Astrocyte of the spinal cord (primary cell): ENCODE measurements around the gene ANO10.
"Not testable (repeated sequence)": the region's sequence is repeated elsewhere in the genome, so short reads cannot be mapped to it uniquely, and the experiment has no call there.

Experiments
- DNase-seq: peaks from one replicate; pipeline ENCODE4 v3.0.0; 2011; ENCODE audit warnings: low read depth, low spot score
- H3K4me3 ChIP-seq: 2 replicates; pipeline ENCODE4 v1.5.1; 2011; ENCODE audit warnings: low read depth, mild to moderate bottlenecking, low read length, moderate library complexity
- in situ Hi-C: cut with HindIII; loops from 2 replicates; pipeline ENCODE4 v1.10.0; 2017; ENCODE audit warnings: low sequenced_read_pairs
- TF ChIP-seq, protein P1 (sequence below): IDR thresholded peaks from 2 replicates; pipeline ENCODE4 v1.5.1; 2012; ENCODE audit warnings: low read depth, mild to moderate bottlenecking, low read length, inconsistent platforms

Gene ANO10

DNA sequence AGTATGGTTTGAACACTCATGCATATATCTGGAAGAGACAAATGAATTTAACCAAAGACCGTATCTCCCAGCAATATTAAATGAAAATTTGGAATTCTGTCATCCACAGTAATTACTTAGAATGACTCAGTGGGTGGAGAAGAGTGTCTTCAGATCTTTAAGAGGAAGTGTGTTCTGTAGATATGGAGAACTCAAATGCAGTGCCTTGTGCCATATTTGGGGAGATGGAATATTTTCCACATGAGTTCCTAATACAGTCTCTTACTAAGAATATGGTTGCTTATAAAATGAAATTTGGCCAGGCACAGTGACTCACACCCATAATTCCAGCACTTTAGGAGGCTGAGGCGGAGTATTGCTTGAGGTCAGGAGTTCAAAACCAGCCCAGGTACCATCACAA, 40.5 kb downstream of the ANO10 start:
- in situ Hi-C loops = no loop called here
- DNase-seq = no peak
- TF ChIP-seq, protein P1, sequence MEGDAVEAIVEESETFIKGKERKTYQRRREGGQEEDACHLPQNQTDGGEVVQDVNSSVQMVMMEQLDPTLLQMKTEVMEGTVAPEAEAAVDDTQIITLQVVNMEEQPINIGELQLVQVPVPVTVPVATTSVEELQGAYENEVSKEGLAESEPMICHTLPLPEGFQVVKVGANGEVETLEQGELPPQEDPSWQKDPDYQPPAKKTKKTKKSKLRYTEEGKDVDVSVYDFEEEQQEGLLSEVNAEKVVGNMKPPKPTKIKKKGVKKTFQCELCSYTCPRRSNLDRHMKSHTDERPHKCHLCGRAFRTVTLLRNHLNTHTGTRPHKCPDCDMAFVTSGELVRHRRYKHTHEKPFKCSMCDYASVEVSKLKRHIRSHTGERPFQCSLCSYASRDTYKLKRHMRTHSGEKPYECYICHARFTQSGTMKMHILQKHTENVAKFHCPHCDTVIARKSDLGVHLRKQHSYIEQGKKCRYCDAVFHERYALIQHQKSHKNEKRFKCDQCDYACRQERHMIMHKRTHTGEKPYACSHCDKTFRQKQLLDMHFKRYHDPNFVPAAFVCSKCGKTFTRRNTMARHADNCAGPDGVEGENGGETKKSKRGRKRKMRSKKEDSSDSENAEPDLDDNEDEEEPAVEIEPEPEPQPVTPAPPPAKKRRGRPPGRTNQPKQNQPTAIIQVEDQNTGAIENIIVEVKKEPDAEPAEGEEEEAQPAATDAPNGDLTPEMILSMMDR = no peak
- no peak overlapping the region for H3K4me3 ChIP-seq

DNA sequence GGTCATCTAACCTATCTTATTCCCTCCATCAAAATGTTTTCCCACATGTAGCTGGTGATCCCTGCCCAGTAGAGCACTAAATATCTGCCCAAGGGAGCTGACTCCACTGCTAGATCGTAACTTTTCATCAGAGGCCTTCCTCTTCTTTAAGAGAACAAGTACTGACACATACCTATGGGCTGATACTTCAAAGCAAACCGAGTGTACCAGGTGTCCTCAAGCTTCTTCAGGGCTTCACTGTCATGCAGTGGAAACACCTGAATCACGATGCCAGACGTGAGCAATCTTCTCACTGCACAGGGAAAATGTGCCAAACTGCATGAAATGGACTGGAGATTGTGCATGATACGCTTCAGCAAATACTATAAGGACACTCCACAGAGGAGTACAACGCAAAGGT, 41.6 kb downstream of the ANO10 start:
- in situ Hi-C loops = no loop called here
- TF ChIP-seq, protein P1 = no peak
- no peak for DNase-seq
- no peak overlapping the region for H3K4me3 ChIP-seq

GRCh38 chr3:43573576-43573975, 48.2 kb downstream of the ANO10 start:
- no peak for DNase-seq
- no peak overlapping the region for H3K4me3 ChIP-seq
- TF ChIP-seq, protein P1 = no peak
- in situ Hi-C loops = no loop called here

- DNase-seq, in situ Hi-C loops, H3K4me3 ChIP-seq: not testable (repeated sequence)
These were observed 56.0 kb downstream of the ANO10 start for GRCh38 chr3:43565661-43566341.

DNA sequence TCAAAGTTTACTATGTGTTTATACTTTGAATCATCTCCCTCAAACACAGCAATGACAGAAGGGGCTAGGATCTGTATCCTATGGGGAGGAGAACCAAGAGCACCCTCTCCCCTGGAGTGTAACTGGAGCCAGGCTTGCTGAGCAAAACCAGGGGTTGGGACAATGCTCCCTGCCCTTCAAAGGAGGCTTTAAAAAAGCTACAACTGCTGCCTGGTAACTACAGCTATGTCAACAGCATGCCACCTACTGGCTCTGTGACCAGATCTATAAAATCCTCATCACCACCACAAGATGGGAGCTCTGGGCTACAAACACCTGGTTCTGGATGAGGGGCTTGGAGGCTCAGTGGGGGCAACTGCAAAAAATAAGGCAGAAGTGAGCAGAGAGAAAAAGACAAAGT, 61.9 kb downstream of the ANO10 start:
- no peak overlapping the region for H3K4me3 ChIP-seq
- in situ Hi-C loops = no loop called here
- TF ChIP-seq, protein P1 = no peak
- no peak for DNase-seq

DNA sequence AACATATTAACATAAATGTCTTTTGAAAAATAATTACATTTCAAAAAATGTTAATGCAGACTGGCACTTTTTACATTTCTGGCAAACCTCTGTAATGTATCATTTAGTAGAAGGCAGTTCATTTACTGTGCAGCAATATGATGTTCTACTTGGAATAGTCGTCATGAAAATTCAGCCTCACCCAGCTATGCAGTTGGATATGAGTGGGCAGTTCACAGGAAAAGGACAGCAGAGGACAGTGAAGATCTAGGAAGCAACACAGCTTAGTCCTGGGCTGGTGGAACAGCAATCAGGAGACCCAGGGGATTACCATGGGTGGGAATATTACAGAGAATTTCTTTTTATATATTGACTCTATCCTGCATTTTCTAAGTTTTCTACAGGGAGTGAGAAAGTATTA, 63.6 kb downstream of the ANO10 start:
- TF ChIP-seq, protein P1 = no peak
- in situ Hi-C loops = no loop called here
- no peak for DNase-seq
- H3K4me3 ChIP-seq = no peak overlapping the region

DNA sequence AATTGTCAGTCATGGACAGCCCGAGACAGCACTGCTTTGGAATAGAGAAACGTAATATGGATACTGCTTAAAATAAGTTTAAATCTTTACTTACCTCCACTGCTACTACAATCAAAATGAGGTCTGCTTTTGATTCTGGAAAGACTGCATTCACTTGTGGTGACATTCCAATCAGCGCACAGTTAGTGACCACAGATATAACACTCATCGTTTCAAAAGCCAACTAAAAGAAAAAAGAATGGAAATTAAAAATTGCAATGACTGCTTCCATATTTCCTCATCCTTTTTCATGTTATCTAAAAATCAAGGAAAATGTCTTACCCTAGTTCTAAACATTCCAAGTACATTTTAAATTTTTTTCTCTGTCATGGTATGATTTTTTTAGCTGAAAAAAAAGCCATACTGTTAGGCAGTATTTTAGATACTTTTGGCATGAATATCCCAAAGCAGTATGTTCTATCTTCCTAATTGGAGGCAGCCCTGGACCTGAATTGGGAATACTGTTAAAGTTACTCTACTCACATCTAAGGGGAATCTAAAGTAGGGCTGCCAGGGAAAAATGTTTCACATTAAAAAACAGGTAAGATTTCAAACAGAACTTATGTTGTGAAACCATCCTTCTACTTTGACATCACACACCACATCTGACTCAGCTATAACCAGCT, 72.1 kb downstream of the ANO10 start:
- in situ Hi-C loops = no loop called here
- TF ChIP-seq, protein P1 = no peak

More for the DNA sequence above, 72.1 kb downstream of the ANO10 start:
- no peak overlapping the region for H3K4me3 ChIP-seq
- DNase-seq = no peak
